Vagina (tissue), 2 donors: ENCODE results near the gene REXO2.

ENCODE experiments used
- POLR2A ChIP-seq, 2 donors: fragments of 450-650 bp; IDR thresholded peaks; one replicate each; pipeline ENCODE4 v1.6.1; 2017; ENCODE audit warnings: antibody characterized with exemption in 2 of 2, mild to moderate bottlenecking in 2 of 2, moderate library complexity in 2 of 2
- POLR2AphosphoS5 ChIP-seq, 2 donors: sonication (generic); formaldehyde crosslinking; IDR thresholded peaks; one replicate each; pipeline ENCODE4 v1.9.0; 2017; ENCODE audit warnings: antibody characterized with exemption in 2 of 2, mild to moderate bottlenecking in 2 of 2, low read depth in 1 of 2; ENCODE audit not compliant: insufficient read depth in 1 of 2
- TF ChIP-seq, protein P1 (sequence below), 3 experiments: fragments of 450-650 bp in 2 of 3; fragments of 200-600 bp in 1 of 3; sonication (generic) in 1 of 3; IDR thresholded peaks; one replicate each; pipeline ENCODE4 v1.5.1; 2017 to 2019; ENCODE audit warnings: antibody characterized with exemption in 3 of 3, mild to moderate bottlenecking in 2 of 3, moderate library complexity in 2 of 3

DNA sequence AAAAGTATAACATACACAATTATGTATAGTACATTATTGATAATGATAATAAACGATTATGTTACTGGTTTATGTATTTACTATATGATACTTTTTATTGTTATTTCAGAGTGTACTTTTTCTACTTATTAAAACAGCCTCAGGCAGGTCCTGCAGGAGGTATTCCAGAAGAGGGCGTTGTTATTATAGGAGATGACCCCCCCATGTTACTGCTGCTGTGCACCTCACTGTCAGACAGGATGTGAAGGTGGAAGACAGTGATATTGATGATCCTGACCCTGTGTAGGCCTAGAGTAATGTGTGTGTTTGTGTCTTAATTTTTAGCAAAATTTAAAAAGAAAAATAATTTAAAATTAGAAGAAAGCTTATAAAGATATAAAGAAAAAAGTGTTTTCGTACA, 57.6 kb downstream of the REXO2 start:
- TF ChIP-seq POLR2A (IDR thresholded peaks at IDR 0.05) (no peak), POLR2AphosphoS5 (IDR thresholded peaks at IDR 0.05; ENCODE audit: insufficient read depth in 1 of 2, low read depth in 1 of 2) (no peak)
- TF ChIP-seq, protein P1, sequence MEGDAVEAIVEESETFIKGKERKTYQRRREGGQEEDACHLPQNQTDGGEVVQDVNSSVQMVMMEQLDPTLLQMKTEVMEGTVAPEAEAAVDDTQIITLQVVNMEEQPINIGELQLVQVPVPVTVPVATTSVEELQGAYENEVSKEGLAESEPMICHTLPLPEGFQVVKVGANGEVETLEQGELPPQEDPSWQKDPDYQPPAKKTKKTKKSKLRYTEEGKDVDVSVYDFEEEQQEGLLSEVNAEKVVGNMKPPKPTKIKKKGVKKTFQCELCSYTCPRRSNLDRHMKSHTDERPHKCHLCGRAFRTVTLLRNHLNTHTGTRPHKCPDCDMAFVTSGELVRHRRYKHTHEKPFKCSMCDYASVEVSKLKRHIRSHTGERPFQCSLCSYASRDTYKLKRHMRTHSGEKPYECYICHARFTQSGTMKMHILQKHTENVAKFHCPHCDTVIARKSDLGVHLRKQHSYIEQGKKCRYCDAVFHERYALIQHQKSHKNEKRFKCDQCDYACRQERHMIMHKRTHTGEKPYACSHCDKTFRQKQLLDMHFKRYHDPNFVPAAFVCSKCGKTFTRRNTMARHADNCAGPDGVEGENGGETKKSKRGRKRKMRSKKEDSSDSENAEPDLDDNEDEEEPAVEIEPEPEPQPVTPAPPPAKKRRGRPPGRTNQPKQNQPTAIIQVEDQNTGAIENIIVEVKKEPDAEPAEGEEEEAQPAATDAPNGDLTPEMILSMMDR (IDR thresholded peaks at IDR 0.05), result no peak
